Ascending aorta (tissue), 1 donor: Measurements from ENCODE around the gene CFHR5. TPM values are rescaled to one million over a fixed set of nuclear protein-coding genes. Genes with fewer than 3 reads are reported as not detected.

Experiments
- total RNA-seq: library from RNA; depleted of rRNA; stranded (reverse); fragments of >200 nt; gene quantifications from one replicate; pipeline ENCODE4 v1.1.0, GENCODE V29; 2016

Gene CFHR5
- total RNA-seq, 1 donor from 2014 or later = not detected

Other genes starting within 250 kb of the CFHR5 start
- not detected for gene CFHR3, start 202.7 kb upstream of the CFHR5 start, total RNA-seq
- gene CFHR1, start 157.8 kb upstream of the CFHR5 start, total RNA-seq = 16.0 TPM
- not detected for gene CFHR4, start 89.5 kb upstream of the CFHR5 start, total RNA-seq
- not detected for gene CFHR2, start 33.8 kb upstream of the CFHR5 start, total RNA-seq
- gene F13B, start 89.7 kb downstream of the CFHR5 start, total RNA-seq = not detected
- gene ASPM, start 169.1 kb downstream of the CFHR5 start, total RNA-seq = not detected
- gene ZBTB41, start 223.7 kb downstream of the CFHR5 start, total RNA-seq = 1.9 TPM